HG03520 (cell line): ENCODE results near the gene FREM1.

Source experiments
- ATAC-seq: cut with Tn5 transposase; IDR thresholded peaks from one replicate; pipeline ENCODE4 v1.9.1; 2021; ENCODE audit warnings: mild to moderate bottlenecking, moderate library complexity; ENCODE audit not compliant: unreplicated experiment

FREM1 gene

DNA sequence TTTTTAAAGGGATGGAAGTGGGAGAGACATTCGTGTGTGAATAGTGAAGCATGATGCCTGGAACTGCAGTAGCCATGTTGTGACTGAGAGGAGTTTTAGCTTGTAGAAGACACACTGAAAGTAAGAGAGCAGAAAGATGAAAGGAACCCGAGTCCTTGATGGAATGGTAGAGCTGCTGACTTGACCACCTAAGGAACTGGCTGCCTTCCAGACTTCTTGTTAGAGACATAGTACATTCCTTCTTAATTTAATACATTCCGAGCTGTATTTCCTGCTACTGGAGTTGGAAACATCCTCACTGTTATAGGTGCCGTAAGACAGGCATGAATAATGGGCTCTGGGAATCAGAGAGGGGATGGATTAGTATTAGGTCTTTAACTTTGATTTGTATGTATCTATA is 195.1 kb downstream of the FREM1 start:
- no peak for ATAC-seq

- no peak for ATAC-seq
These were observed 197.0 kb downstream of the FREM1 start for GRCh38 chr9:14713187-14713767.

GRCh38 chr9:14710804-14711203 is 199.4 kb downstream of the FREM1 start:
- no peak for ATAC-seq

DNA sequence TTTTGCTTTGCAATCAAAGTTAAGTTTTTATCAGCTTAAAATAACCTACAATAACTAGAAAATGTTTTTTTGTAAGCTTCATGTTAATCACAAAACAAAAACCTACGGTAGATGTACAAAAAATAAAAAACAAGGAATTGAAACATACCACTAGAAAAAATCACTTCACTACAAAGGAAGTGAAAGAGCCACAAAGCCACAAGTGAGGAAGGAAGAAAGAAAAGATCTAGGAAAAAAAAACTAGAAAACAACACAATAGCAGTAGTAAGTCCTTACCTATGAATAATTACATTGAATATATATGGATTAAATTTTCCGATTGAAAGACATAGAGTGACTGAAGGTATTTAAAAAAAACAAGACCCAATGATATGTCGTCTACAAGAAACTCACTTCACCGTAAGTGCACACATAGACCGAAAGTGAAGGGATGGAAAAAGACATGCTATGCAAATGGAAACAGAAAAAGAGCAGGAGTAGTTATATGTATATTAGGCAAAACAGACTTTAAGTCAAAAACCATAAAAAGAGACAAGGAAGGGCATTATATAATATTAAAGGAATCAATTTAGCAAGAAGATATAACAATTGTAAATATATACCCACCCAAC is 203.6 kb downstream of the FREM1 start:
- ATAC-seq: peak; percentile 63

DNA sequence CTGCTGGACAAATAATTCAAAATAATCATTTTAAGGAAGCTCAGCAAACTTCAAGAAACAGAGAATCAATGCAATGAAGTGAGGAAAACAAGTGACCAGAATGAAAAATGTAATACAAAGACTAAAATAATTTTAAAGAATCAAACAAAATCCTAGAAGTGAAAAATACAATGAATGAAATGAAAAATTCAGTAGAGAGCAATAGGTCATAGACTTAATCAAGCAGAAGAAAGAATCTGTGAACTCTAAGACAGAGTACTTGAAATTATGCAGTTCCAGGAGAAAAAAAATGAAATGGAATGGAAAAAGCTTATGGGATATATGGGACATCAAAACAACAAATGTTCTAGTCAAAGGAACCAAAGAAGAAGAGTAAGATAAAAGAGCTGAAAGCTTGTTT is 205.1 kb downstream of the FREM1 start:
- no peak for ATAC-seq

DNA sequence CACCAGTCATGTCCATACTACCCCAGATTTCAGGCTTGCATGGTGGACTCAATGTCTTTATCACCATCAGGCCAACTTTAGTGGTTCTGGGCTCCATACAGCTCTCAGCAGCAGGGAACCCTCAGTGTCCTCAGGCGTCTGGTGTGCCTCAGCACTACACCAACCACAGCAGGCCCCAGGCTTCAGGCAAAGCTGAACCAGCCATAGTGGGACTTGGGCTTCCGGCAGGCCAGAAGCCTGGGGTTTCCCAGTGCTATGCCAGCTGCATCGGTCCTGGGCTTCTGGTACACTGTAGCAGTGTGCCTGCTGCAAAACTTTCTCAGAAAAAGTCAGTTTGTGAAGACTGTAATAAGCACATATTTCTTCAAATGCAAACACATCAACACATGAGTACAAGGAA is 205.9 kb downstream of the FREM1 start:
- ATAC-seq: no peak

- no peak for ATAC-seq
These were observed 208.0 kb downstream of the FREM1 start for GRCh38 chr9:14702200-14702720.

DNA sequence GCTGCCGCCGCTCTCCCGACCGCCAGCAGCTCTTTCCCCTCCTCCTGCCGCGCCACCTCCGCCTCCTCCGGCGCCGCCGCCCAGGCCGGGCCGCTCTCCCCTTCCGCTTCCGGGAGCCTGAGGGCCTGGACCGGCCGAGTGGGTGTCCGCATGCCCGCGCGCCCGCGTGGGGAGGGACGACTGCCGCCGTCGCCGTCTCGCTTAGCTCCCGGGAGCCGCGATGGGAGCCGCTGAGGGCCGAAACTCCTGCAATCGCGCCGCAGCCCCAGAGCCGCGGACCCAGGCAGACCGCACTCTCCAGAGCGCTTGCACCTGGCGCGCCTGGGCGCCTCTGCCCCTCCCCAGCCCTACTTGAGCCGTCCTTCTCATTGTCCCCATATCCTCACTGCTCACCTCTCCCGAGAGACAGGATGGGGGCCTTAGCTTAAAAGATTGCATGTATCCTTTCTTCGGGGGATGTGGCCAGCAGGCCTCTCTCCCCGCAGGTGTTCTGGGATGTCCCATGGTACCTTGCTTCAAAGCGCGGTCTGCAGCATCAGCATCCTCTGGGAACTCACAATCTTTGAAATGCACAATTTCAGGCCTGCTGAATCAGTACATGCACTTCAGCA is 216.9 kb downstream of the FREM1 start, which contains the start of gene ZDHHC21:
ZDHHC21 (minus strand) TSS at position 182 of the 611 bp plus-strand sequence. CDS start 19,092 bp downstream, outside the sequence.
- ATAC-seq: peak; percentile 73

- peak; percentile 30 for ATAC-seq
These were observed 217.6 kb downstream of the FREM1 start for GRCh38 chr9:14692470-14693250.

- ATAC-seq: no peak
These were observed 219.1 kb downstream of the FREM1 start for GRCh38 chr9:14690948-14691730.

- ATAC-seq: no peak
These were observed 223.0 kb downstream of the FREM1 start for GRCh38 chr9:14687042-14687719.

- no peak for ATAC-seq
These were observed 224.1 kb downstream of the FREM1 start for GRCh38 chr9:14686168-14686567.
